ENCODE data around the gene PIP5K1B.

- no peak for TF ChIP-seq CTCF (IDR thresholded peaks at IDR 0.05)
- no peak for TF ChIP-seq POLR2A (IDR thresholded peaks at IDR 0.05)
Measured at GRCh38 chr9:68934329-68934644, 229.2 kb downstream of the PIP5K1B start.
